Ovary (tissue), 9 donors: Measurements from ENCODE around the gene TMEM200A. TPM values are rescaled to one million over a fixed set of nuclear protein-coding genes. Genes with fewer than 3 reads are reported as not detected.

ENCODE experiments used
- DNase-seq, 5 donors: peaks; one replicate each; pipeline ENCODE4 v3.0.0-alpha.2; 2019 to 2020
- H3K27ac ChIP-seq, 2 donors: fragments of 200-600 bp; one replicate each; pipeline versions ENCODE4 v1.5.1 to v1.8.0; 2019 to 2022
- H3K27me3 ChIP-seq: fragments of 200-600 bp; one replicate; pipeline ENCODE4 v1.8.0; 2022
- H3K36me3 ChIP-seq: fragments of 200-600 bp; sonication (generic); one replicate; pipeline ENCODE4 v1.5.1; 2019
- H3K4me1 ChIP-seq: one replicate; pipeline ENCODE4 v1.8.1; 2013; ENCODE audit warnings: mild to moderate bottlenecking, moderate library complexity; ENCODE audit not compliant: insufficient read depth
- H3K4me3 ChIP-seq: fragments of 200-600 bp; sonication (generic); one replicate; pipeline ENCODE4 v1.5.1; 2017
- H3K9me3 ChIP-seq, 2 donors: fragments of 200-600 bp in 1 of 2; sonication (generic) in 1 of 2; one replicate each; pipeline versions ENCODE4 v1.5.1 to v1.8.1; 2013 to 2019; ENCODE audit warnings: mild to moderate bottlenecking in 1 of 2, moderate library complexity in 1 of 2
- EP300 ChIP-seq: sonication (generic); formaldehyde crosslinking; IDR thresholded peaks from one replicate; pipeline ENCODE4 v1.6.1; 2017; ENCODE audit warnings: antibody characterized with exemption
- POLR2A ChIP-seq: fragments of 450-650 bp; IDR thresholded peaks from one replicate; pipeline ENCODE4 v1.6.1; 2017; ENCODE audit warnings: antibody characterized with exemption, mild to moderate bottlenecking, moderate library complexity
- WGBS, 3 donors: extraction: QIAGEN DNeasy Blood & Tissue Kit in 1 of 3; methylation state at CpG; one replicate each; pipeline versions ENCODE4 v1.1.5 to v1.1.7; 2013 to 2017; 5-methylcytosine and 5-hydroxymethylcytosine counted together
- intact Hi-C, 4 donors: fragments of 100-400 bp; cut with DNase I; formaldehyde crosslinking; loops; one replicate each; pipeline versions ENCODE4 v1.11.0 to v1.15.1; 2022 to 2023
- polyA plus RNA-seq, 2 donors: library from polyadenylated mRNA; stranded (reverse); fragments of 200-250 nt in 1 of 2; fragments of 350-450 nt in 1 of 2; fragmentation: Illumina TruSeq in 1 of 2; extraction: RNeasy Lipid Tissue Mini Kit (QIAGEN cat#74804) in 1 of 2; gene quantifications; one replicate each; pipeline ENCODE4 v1.2.3, GENCODE V29; 2013 to 2014
- total RNA-seq, 7 donors: library from RNA; depleted of rRNA in 2 of 7; stranded (reverse); fragments of >200 nt in 2 of 7; fragmentation: NEBNext Ultra II Directional in 3 of 7; extraction: Animal tissue kit (Norgen Biotek cat#: 25700) in 3 of 7; gene quantifications; one replicate each; pipeline versions ENCODE4 v1.1.0 to v1.2.4, GENCODE V29; 2016 to 2023
- TF ChIP-seq, protein P1 (sequence below), 3 donors: fragments of 450-650 bp in 2 of 3; fragments of 200-600 bp in 1 of 3; IDR thresholded peaks; one replicate each; pipeline versions ENCODE4 v1.5.1 to v1.8.0; 2016 to 2022; ENCODE audit warnings: antibody characterized with exemption in 3 of 3, mild to moderate bottlenecking in 1 of 3
- donor health status: DM: no; HTN: no; CAD: no; lungs with moderate emphysema.
- donor health status: DM: no; HTN: no; CAD: no.
- donor health status: Bipolar disorder and iron deficiency.
- donor health status: DM: yes; HTN: yes; CAD: no.
- donor health status: DM: no; HTN: no; CAD: no.
- donor health status: DM: yes; HTN: yes; CAD: no.

TMEM200A gene
- total and polyA plus RNA-seq, 9 donors = 8.2 to 32.5 (median 17.7) TPM

DNA sequence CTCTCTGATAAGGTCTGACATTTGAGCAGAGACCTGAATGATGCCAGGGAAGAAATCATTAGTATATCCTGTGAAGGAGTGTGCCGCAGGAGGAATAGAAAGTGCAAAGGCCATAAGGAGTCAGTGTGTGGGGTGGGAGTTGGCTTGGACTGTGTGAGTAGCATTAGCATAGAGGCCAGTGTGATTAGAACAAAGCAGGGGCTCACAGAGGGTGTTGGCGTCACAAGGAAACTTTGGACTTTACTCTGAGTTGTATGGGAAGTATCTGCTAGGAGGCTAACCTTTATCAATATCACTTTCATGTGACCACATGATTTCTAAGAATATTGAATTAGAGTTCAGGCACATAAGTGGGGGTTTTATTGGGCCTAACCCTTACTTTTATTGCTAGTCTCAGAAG, 12.1 kb downstream of the TMEM200A start:
- WGBS, 3 donors = 92 to 96% (median 96%) methylated on average over 2 of the region's 2 CpGs
- Histone ChIP-seq H3K36me3 (no peaks in the 10 kb centered on the region), H3K27ac (no peak overlapping the region), H3K4me3 (no peak overlapping the region), H3K4me1 (no peaks in the 10 kb centered on the region), H3K9me3 (no peaks in the 10 kb centered on the region), H3K27me3 (no peaks in the 10 kb centered on the region)
- intact Hi-C loops = no loop called here
- TF ChIP-seq, protein P1, sequence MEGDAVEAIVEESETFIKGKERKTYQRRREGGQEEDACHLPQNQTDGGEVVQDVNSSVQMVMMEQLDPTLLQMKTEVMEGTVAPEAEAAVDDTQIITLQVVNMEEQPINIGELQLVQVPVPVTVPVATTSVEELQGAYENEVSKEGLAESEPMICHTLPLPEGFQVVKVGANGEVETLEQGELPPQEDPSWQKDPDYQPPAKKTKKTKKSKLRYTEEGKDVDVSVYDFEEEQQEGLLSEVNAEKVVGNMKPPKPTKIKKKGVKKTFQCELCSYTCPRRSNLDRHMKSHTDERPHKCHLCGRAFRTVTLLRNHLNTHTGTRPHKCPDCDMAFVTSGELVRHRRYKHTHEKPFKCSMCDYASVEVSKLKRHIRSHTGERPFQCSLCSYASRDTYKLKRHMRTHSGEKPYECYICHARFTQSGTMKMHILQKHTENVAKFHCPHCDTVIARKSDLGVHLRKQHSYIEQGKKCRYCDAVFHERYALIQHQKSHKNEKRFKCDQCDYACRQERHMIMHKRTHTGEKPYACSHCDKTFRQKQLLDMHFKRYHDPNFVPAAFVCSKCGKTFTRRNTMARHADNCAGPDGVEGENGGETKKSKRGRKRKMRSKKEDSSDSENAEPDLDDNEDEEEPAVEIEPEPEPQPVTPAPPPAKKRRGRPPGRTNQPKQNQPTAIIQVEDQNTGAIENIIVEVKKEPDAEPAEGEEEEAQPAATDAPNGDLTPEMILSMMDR (IDR thresholded peaks at IDR 0.05) = no peak
- TF ChIP-seq POLR2A = no peak
- TF ChIP-seq EP300 = no peak
- DNase-seq = no peak

DNA sequence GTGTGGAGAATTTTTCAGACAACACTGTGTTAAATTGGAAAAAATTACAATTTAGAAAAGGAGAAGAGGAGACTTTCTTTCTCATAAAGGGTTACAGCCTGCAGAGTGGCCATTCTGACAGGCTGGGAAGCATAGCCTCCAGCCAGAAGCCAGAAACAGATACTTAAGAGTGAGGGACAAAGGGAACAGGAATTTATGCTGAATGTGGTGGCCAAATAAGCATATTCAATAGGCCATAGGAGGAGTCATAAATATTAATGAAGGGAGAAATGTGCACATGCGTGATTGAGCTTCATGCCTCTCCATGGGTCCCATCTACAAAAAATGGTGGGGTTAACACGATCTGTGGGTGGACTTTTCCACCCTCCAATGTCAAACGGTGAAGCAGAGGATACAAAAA, 13.4 kb downstream of the TMEM200A start:
- no peak for DNase-seq
- TF ChIP-seq POLR2A = no peak
- Histone ChIP-seq H3K4me1 (no peaks in the 10 kb centered on the region), H3K27ac (no peak overlapping the region), H3K4me3 (no peak overlapping the region), H3K9me3 (no peaks in the 10 kb centered on the region), H3K36me3 (no peaks in the 10 kb centered on the region), H3K27me3 (no peaks in the 10 kb centered on the region)
- WGBS, 3 donors = 92 to 95% (median 93%) methylated on average over 3 of the region's 3 CpGs
- intact Hi-C loops = no loop called here

DNA sequence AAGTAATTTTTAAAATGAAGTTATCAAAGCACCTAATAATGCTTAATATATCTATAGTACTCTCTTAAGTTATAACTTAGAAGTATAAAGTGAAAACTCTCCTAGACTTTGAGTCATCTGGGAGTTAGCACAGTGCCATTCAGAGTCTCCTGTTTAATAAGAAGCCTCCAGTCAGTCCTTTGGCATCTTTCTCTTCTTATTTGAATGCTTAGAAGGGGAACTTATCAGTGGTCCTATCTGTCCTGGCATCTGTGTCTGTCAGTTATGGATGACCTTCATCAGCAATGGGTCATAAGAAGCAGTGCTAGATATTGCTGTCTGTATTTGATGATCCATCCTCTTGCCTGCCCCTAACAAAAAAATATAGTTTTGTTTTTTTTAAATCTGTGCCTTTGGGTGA, 15.2 kb downstream of the TMEM200A start:
- Histone ChIP-seq H3K27ac (no peak overlapping the region), H3K9me3 (no peaks in the 10 kb centered on the region), H3K4me3 (no peak overlapping the region), H3K4me1 (no peaks in the 10 kb centered on the region), H3K27me3 (no peaks in the 10 kb centered on the region), H3K36me3 (no peaks in the 10 kb centered on the region)
- no peak for DNase-seq
- intact Hi-C loops = no loop called here
- TF ChIP-seq POLR2A (no peak), EP300 (no peak)
- TF ChIP-seq, protein P1 (IDR thresholded peaks at IDR 0.05) = no peak

DNA sequence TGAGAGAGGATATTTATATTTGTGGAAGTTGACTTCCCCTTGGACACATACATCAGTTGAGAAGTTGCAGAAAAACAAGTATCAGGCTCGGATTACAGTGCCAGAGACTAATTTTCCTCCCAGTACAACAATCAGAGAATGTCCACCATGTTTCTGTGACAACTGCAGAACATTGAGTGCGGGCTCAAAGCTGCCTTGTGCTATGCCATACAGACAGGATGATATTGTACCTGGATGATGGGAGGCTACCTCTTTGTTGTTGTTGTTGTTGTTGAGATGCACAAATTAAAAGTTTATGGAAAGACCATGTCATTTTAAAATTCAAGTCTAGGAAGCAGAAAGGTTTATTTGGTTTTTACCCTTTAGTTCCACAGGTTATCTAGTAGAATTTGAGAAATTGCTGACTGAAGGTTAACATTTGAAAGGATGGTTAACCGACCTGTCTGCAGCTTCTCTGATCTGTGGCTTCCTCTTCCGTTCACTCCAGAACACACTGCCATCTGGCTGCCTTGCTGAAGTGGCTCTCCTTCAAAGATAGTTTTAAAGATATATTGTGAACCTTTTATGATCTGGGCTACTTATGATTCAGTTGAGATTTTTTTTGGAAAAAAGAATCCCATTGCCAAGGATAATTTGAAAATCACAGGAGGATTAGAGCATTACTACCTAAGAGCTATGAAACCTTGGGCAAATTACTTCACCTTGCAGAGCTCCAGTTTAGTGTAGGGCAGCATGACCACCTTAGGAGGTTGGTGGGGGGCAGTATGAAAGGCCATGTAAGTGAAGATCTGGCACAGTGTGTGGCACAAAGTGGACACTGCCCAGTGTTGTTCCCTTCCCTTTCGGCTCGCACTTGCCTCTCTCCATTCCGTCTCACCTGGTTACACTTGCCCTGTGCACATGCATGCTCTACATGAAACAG, 15.9 kb downstream of the TMEM200A start:
- Histone ChIP-seq H3K27me3 (no peaks in the 10 kb centered on the region), H3K4me1 (no peaks in the 10 kb centered on the region), H3K9me3 (no peaks in the 10 kb centered on the region), H3K36me3 (no peaks in the 10 kb centered on the region), H3K27ac (no peak overlapping the region), H3K4me3 (no peak overlapping the region)
- DNase-seq = no peak
- 85 to 90% (median 87%) methylated on average over 7 of the region's 7 CpGs for WGBS, 3 donors
- TF ChIP-seq, protein P1 (IDR thresholded peaks at IDR 0.05) = no peak
- no peak for TF ChIP-seq POLR2A
- TF ChIP-seq EP300 = no peak
- intact Hi-C loops = no loop called here

DNA sequence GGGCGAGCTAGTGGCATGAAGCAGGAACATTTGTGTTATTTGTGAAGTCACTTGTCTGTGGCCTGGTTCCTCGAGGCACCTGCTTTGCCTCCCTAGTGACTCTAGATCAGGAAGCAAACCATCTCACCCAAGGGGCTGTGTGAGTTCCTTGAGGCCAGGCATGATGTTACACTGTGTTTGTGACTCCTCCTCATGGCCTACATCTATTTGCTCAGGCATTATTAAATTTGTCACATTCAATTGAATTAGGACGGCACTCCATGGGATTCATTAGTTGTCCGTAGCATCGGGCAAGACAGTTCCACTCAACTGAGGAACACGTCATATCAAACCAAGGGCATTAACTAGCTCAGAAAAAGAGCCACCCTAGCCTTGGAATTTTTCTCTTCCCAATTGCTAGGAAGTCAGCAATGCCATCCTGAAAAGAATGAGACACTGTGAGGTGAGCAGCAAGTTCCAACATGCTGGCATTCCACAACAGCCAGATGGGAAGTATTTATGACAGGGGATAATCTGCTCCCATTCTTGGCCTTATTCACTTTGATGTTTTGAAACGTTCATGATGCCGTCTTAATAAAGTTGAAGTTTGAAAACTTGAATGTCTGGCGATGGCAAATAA, 17.2 kb downstream of the TMEM200A start:
- no peaks in the 10 kb centered on the region for H3K9me3 ChIP-seq
- H3K27ac ChIP-seq = no peak overlapping the region
- intact Hi-C loops = no loop called here
- no peak for DNase-seq
- no peaks in the 10 kb centered on the region for H3K4me1 ChIP-seq
- H3K27me3 ChIP-seq = no peaks in the 10 kb centered on the region
- WGBS, 3 donors = 79 to 86% (median 84%) methylated on average over 9 of the region's 9 CpGs
- TF ChIP-seq POLR2A (no peak), EP300 (no peak)
- TF ChIP-seq, protein P1 (IDR thresholded peaks at IDR 0.05) = no peak
- no peaks in the 10 kb centered on the region for H3K36me3 ChIP-seq
- H3K4me3 ChIP-seq = no peak overlapping the region
